Stimulated activated CD4-positive, alpha-beta T cell treated with anti-CD3 and anti-CD28 coated beads, Interleukin-1b, Interleukin-23, amount 100 ng/mL, for 1 hour (primary cell): ENCODE data around the gene ZFYVE28.
A peak's percentile ranks its signal among the peaks of the same experiment; 100 is the strongest.
"Not testable (repeated sequence)": the region's sequence is repeated elsewhere in the genome, so short reads cannot be mapped to it uniquely, and the experiment has no call there.

Experiments
- DNase-seq, 2 donors: peaks; one replicate each; pipeline ENCODE4 v3.0.0-alpha.2; 2020; ENCODE audit warnings: low read depth in 2 of 2

ZFYVE28 gene

DNA sequence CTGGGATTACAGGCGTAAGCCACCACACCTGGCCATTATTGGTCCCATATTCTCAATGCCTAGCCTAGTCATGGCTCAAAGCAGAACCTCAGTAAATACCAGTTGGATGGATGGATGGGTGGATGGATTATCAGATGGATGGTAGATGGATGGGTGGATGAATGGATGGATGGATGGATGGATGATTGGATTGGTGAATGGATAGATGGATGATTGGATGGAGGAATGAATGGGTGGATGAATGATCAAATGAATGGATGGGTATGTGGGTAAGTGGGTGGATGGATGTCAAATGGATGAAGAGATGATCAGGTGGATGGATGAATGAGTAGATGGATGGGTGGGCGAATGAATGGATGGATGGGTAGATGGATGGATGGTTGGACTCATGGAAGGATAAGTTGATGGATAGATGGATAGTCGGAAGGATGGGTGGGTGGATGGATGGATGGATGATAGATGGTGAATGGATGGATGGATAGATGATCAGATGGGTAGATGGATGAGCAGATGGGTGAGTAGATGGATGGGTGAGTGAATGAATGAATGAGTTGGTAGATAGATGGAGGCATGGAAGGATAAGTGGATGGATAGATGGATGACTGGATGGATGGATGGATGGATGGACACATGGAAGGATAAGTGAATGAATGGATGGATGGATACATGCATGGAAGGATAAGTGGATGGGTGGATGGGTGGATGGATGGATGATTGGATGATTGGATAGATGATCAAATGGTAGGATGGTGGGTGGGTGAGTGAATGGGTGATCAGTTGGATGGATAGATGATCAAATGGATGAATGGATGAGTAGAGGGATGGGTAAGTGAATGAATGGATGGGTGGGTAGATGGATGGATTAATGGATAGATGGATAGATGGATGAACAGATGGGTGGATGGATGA is 28.5 kb upstream of the ZFYVE28 start:
- no peak for DNase-seq

DNA sequence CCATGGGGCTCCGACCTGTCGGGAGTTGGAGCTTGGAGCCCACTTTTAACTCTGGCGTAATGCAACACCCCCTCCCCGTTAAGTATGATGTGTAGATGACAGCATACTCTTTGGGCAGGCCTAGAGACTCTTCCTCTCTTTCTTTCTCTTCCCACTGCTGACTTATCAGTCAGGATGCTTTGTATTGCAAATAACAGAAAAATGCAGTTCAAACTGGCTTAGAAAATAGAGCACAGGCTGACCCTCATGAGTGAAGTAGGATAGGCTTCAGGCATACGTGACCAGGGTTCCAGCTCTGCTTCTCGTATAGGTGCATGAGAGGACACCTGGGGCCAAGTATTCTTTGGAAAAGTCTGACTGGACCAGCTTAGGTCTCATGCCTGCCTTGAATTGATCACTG is 27.1 kb upstream of the ZFYVE28 start:
- DNase-seq, result no peak

DNA sequence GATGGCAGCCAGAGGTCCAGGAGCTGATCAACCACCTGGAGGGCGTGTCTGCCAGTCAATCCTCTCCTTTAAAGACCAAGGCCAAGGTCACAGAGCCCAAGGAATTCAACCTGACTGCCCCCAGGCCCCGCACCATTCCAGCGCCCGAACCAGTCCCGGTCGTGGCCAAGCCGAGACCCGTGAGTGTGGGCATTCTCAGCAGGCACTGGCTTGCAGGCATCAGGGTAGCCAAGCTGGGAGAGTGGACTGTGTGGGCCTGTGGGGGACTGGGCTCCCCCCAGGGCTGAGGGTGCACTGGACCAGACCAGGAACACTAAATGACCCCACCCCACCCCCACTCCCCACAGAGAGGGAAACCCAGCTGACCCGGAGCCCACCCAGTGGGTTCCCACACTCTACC is 26.7 kb upstream of the ZFYVE28 start:
- DNase-seq, result no peak

DNA sequence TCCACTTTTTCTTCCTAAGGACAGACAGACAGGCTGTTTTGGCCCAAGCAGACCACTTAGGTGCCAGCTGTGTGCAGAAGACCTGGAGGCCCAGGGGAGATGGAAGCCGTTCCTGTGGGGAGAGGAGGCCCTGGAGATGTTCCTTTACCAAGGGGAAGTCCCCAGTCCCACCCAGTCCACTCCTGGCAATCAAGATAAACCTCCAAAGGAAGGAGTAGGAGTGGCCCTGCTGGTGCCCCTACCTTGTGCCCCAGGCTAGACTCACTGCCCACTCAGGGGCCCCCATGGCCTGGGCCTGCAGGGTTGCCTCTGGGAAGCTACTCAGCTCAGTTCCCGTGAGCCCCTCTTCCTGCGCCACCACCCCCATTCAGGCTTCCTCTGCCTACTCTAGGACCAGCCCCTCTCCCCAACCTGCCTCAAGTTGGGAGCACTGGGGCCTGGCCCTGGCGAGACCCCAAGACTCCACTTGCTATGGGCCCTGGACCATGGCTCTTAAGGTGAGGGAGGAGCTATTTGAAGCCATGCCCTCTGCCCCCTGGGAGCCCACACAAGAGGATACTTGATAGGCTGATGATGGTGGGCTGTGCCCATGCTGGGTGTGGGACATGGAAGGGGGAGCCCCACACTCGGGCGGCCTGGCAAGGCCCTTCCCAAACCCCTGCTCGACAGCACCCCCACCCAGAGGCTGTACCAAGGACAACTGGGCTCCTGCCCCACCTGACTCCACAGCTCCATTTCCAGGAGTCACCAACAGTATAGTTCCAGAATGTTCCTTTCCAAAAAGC is 25.7 kb upstream of the ZFYVE28 start:
- DNase-seq, result no peak

DNA sequence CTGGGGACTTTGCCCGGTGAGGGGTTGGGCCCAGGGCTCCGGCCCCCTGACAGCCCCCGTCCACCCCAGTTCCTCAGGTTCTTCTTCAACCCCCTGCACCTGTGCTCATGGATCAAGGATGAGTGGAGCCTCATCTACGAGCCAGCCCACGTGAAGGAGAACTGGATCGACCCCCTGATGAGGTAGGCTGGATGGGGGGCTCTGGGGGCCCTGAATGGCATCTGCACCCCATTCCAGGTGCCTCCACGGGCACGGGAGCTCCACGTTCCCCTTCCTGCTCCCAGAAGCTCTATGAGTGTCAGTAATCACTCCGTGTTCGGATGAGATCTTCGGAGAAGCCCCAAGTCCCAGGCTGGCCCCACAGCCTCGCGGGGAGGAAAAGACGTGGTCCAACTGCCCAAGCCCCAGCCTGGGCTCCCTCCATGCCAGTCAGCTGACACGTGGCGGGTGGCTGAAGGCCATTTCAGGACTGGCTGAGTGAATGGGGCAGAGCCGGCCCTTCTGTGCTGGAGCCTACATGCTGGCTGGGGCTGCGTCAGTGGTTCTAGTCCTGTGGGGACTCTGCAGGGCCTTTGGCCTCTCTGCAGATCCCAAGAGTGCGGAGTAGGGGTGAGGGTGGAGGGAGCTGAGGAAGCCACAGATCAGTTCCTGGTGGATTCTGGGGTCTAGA is 24.8 kb upstream of the ZFYVE28 start:
- DNase-seq, result no peak

DNA sequence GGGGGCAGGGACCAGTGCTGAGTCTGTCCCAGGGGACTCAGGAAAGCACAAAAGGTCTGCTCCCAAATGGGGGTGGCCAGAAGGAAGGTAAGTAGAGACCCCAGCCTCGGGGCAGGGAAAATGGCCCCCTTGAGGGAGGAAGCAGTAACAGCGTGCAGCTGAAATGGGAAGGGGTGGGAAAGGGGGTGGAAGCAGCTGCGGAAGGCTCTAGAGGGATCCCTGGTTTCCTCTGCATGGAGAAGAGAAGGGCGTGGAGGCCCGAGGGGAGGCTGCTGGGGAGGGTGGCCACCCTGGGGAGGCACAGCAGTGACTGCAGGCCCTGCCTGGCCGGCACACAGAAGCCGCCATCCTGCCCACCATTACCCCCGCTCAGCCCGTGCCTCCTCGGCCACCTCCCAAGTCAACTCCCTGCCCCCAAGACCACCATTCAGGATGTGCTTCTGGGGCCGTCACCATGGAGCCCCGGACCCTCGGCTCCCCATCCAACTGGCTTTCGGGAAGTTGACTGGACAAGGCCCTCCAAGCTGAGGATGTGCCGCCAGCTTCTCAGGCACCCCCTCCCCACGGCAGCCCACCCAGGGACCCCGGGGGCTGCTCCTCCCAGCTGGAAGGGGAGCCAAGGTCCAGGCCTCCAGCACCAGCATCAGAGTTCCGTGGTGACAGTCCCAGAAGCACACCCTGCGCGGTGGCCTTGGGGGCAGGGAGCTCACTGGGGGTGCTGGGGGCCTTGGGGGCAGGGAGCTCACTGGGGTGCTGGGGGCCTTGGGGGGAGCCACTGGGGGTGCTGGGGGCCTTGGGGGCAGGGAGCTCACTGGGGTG is 23.9 kb upstream of the ZFYVE28 start:
- no peak for DNase-seq

DNA sequence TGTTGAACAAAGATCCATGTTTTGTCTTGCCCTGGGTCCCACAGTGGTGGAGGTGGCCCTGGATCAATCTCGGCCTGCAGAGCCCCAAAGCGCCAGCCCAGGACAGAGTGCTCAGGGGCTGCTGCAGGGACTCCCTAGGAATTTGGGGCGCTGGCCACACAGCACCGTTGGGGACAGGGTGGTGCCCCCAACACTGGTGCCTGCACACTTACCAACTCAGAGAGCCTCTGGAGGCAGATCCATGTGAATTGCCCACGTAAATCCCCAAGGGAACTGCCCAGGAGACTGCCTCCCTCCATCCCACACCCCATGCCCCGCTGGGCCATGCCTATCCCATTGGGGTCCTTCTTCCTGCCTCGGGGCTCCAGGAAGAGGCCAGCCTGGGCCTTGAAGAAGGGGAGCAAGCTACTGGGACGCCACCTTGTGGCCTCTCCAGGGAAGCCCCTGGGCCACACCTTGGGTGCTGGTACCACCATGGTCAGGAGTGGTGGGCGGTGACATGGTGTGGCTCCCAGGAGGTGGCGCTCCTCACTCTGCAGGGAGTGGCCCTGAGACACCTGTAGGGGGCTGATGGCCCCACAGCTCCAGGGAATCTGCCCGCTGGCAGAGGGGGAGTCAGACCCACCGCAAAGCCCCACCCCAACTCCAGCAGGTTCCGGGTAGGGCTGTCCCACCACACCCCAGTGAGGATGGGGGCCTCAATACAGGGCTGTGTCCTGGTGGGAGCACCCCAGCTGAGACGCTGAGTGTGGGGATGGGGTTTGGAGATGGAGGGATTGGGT is 23.1 kb upstream of the ZFYVE28 start:
- DNase-seq, result peak; percentile 31 to 41

DNA sequence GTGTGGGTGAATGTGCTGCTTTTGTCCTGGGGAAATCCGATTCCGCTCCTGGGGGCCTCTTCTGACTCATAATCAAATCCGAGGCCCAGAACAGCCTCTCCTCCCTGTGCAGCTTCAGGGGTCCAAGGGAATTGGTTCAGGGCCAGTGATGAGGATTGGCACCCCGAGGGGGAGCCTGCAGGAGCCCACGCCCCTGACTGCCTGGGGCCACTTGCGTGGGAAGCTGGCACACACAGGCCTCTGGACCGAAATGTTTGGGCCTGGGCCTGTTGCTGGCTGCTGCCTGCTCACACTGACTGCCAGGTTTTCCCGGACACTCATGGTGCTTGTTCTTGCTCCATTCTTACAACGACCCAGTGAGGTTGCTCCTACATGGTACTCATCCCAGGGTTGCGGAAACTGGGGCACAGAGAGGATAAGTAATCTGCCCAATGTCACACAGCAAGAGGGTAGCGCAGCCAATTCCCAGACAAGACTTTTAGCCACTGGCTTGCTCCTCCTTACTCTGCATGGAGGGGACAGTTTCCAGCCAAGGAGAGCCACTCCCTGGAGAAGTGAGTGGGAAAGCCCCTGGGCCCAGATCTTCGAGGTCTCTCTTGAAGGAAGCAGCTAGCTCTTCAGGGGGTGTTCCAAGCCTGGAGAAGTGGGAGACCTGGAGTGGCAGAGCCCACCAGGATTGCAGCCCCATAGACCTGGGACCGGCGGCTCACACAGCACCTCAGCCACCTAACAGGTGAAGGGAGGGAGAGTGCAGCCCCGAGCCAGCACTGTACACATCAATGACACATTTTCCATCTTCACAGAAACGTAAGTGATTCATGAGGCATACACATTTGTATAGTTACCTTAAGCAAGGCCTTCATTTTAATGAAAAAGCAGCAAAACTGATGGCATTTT is 20.6 kb upstream of the ZFYVE28 start:
- no peak for DNase-seq

DNA sequence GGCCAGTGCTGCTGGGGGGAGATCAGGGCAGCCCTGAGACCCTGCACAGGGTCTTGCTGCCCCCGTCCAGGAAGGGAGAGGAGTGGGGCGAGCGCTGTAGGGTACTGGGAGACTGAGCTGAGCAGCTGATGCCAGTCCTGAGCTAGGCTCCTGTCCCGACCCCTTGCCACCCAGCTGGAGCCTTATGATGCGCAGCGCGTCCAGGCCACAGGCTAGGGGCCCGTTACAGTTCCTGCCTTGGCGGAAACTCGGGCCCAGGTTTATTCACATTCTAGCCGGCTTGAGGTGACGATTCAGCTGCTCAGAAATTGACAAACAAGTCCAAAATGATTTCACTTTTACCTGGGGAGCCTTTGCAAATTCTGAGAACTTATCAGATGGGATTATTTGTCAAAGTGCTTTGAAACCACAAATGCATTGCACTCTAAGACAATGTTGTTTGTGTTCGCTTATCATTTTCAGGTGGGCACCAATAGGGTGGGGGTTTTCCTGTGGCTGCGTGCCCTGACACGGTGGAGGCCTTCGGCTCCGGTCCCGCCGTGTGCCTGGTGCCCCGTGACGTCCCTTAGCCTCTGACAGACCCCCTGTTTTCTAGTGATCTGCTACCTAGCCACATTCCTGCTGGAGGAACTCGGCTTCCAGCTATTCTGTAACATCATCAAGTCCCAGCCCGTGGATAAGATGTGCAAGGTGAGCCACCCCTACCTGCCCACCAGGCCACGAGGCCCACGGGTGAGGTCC is 19.2 kb upstream of the ZFYVE28 start:
- DNase-seq, result no peak

DNA sequence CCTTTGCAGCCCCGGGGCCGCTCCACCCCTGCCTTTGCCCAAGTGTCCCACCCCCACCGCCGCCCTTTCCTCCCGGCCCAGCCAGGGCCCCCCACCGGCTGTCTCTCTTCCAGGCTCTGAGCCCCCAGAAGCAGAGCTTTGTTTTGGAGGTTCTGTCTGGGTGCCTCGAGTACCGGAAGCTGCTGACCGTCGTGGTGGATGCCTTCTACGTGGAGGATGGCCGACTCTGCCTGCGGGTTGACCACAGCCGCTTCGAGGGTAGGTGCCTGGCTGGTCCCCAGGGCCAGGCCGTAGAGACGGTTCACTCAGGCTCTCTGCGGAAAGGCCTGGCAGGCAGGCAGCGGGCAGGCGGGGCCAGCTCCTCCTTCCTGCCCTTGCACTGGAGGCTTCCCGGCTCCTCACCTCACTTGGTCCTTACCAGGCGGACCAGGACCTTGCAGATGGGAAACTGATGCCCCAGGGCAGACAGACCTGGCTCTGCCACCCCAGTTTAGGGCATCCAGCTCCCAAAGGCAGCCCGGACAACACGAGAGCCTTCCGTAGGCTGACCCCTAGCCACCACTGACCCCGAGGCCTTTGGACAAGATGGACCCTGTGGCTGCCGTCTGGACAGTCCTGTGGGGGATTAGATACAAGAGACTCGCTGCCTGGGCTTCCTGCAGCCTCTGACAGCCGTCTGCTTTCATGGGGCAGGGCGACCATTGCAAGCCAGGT is 18.5 kb upstream of the ZFYVE28 start:
- no peak for DNase-seq

DNA sequence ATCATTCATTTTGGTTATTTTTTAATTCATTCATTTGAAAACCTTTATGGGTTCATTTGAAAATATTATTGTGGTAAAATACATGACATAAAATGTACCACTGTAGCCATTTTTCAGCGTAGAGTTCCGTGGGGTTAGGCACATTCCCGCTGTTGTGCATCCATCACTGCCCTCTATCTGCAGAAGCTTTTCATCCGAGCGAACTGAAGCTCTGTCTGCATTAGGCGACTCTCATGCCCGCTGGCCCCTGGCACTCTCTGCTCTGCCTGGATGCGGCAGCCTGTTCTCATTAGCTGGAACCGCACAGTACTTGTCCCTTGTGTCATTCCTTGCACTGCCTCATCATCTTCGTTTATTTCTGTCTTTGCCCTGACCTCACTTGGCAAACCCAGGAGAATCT is 17.9 kb upstream of the ZFYVE28 start:
- DNase-seq, result no peak

DNA sequence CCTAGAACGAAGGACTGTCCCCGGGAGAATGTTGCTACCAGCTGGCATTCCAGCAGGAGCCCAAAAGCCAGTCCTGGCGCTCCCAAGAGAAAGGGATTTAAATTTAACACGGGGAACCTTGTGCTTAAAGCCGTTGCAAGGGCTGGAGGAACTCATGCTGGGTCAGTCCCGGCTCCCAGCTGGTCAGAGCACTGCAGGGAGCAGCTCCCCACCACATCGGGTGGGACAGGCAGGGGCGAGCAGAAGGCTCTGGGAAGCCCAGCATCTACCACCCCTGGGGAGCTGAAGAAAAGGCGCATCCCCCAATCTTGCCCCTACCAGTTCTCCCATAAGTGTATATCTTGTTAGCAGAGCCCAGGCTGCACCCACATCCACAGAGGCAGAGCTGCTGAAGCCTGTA is 16.0 kb upstream of the ZFYVE28 start:
- no peak for DNase-seq

DNA sequence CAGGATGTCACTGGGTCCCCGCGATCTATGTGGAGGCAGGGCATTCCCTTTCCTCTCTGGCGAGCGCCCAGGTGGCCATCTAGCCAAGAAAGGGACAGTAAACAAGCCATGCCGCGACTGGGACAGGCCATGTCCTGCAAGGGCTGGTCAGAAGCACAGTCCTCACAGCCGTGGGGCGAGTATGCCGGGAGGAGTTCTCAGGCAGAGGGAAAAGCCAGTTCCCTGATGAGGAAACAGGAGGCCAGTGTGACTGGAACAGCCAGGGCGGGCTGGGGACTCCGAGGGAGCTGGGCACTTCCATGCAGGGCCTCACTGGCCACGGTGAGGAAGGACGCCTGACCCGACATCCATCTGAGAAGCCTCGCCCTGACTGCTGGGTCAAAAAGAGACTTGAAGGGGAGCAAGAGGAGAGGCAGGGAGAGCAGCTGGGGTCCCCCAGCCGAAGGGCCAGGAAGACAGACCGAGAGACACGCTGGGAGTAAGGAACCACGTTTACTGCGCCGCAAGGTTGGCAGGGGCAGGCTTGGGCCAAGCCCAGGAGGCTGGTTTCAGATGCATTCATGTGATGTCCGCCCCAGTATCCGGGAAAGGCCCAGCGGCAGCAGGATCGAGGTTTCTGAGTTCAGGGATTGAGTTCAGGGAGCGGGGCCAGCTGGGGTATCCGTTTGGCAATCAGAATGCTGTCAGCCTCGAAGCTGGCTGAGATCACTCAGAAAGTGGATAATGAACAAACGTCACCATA is 15.3 kb upstream of the ZFYVE28 start:
- DNase-seq, result no peak

DNA sequence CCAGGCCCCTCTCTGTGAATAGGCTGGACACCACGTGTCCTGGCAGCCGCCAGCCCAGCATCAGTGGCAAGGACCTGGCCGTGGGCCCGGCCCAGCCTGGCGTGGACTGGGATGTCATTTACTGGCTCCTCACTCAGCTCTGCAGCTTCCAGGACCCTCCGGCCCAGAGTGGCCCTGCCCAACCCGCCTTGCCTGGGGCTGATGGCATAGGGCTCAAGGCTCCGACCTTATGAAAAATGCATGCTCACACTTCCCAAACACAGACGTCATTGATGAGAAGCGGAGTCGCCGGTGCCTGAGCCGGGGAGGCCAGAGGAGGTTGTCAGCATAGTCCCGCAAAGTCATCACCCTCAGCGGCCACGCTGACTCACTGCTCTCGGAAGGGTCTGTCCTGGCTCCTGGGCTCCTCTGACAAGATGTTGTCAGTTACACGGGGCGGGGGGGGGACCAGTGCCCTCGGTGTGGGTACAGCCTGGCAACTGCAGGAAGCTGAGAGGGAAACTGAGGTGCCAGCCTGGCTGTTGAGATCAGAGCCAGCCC is 14.6 kb upstream of the ZFYVE28 start:
- DNase-seq, result no peak

DNA sequence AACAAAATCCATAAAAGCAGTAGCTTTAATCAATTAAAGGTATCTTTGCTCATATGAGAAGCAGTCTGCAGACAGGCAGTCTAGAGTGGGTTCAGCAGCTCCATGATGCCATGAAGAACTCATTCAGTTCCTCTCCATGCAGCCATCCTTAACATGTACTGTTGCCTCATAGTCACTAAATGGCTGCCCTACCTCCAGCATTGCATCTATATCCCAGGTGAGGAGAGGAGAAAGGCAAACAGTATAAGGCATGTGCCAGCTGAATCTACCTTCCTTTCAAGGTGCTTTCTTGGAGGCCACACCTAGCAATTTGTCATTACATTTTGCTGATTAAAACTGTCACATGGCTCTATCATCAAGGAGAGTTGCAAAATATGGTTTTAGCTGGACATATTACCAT is 13.6 kb upstream of the ZFYVE28 start:
- no peak for DNase-seq

DNA sequence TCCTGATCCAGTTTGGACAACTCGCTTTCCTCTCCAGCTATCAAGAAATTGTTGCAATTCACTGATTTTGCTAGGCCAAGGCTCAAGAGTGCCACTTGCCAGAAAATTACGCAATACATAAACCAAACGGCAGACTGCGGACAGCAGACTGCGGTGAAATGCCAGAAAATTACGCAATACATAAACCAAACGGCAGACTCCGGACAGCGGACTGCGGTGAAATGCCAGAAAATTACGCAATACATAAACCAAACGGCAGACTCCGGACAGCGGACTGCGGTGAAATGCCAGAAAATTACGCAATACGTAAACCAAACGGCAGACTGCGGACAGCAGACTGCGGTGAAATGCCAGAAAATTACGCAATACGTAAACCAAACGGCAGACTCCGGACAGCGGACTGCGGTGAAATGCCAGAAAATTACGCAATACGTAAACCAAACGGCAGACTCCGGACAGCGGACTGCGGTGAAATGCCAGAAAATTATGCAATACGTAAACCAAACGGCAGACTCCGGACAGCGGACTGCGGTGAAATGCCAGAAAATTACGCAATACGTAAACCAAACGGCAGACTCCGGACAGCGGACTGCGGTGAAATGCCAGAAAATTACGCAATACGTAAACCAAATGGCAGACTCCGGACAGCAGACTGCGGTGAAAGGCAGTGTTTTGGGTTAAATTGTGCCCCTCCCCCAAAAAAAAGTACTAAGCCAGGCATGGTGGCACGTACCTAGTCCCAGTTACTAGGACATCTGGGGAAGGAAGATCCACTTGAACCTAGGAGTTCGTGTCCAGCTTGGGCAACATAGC is 11.7 kb upstream of the ZFYVE28 start:
- not testable (repeated sequence) for DNase-seq
